ENCODE measurements around the gene TEX51.

Gene TEX51

GRCh38 chr2:126907671-126908070, 9.0 kb downstream of the TEX51 start:
- ChIA-PET POLR2A (no interaction called here), CTCF (no interaction called here)
- Histone ChIP-seq H3K4me1 (ENCODE audit: control insufficient read depth, insufficient read depth, low read length) (no peaks in the 10 kb centered on the region), H3K9me3 (ENCODE audit: control insufficient read depth, insufficient read depth, low read depth, low read length) (no peaks in the 10 kb centered on the region), H3K27ac (ENCODE audit: extremely low read depth, low read depth, low read length) (no peak overlapping the region), H3K36me3 (ENCODE audit: control insufficient read depth in 2 of 2, insufficient read depth in 1 of 2, low read length in 2 of 2) (no peaks in the 10 kb centered on the region), H3K4me3 (ENCODE audit: low read depth, low read length) (no peak overlapping the region)
- TF ChIP-seq ATF2 (tag by site-specific recombination; IDR thresholded peaks at IDR 0.05; ENCODE audit: low read depth) (no peak), ZNF561 (tag by site-specific recombination; IDR thresholded peaks at IDR 0.05; ENCODE audit: borderline replicate concordance) (no peak), ZNF112 (tag by site-specific recombination; IDR thresholded peaks at IDR 0.05) (no peak), PRDM6 (tag by site-specific recombination; IDR thresholded peaks at IDR 0.05) (no peak), ZIC2 (tag by site-specific recombination; IDR thresholded peaks at IDR 0.05) (no peak), ZNF266 (tag by site-specific recombination; IDR thresholded peaks at IDR 0.05; ENCODE audit: low read depth) (no peak), ZNF221 (tag by site-specific recombination; IDR thresholded peaks at IDR 0.05; ENCODE audit: borderline replicate concordance) (no peak), ZNF140 (tag by site-specific recombination; IDR thresholded peaks at IDR 0.05) (no peak), SCRT2 (tag by site-specific recombination; IDR thresholded peaks at IDR 0.05) (no peak), ZNF175 (tag by site-specific recombination; IDR thresholded peaks at IDR 0.05) (no peak), ZNF169 (tag by site-specific recombination; IDR thresholded peaks at IDR 0.05) (no peak), ZBTB21 (tag by site-specific recombination; IDR thresholded peaks at IDR 0.05) (no peak), ZNF19 (tag by site-specific recombination; IDR thresholded peaks at IDR 0.05; ENCODE audit: low read depth) (no peak), KLF7 (tag by site-specific recombination; IDR thresholded peaks at IDR 0.05; ENCODE audit: borderline replicate concordance) (no peak), ZNF776 (tag by site-specific recombination; IDR thresholded peaks at IDR 0.05; ENCODE audit: borderline replicate concordance) (no peak), ZSCAN5A (tag by site-specific recombination; IDR thresholded peaks at IDR 0.05) (no peak), HIC1 (tag by site-specific recombination; IDR thresholded peaks at IDR 0.05) (no peak), ZNF10 (tag by site-specific recombination; IDR thresholded peaks at IDR 0.05) (no peak)

- H3K27ac ChIP-seq (ENCODE audit: extremely low read depth, low read depth, low read length), result no peak overlapping the region
- no peaks in the 10 kb centered on the region for H3K36me3 ChIP-seq (ENCODE audit: control insufficient read depth in 2 of 2, insufficient read depth in 1 of 2, low read length in 2 of 2)
- ChIA-PET CTCF (no interaction called here), POLR2A (no interaction called here)
- H3K4me3 ChIP-seq (ENCODE audit: low read depth, low read length), result no peak overlapping the region
- no peak for TF ChIP-seq GLI2 (tag by site-specific recombination; IDR thresholded peaks at IDR 0.05; ENCODE audit: borderline replicate concordance, low read depth)
- TF ChIP-seq ZNF639 (tag by site-specific recombination; IDR thresholded peaks at IDR 0.05), result no peak
- TF ChIP-seq ZNF571 (tag by site-specific recombination; IDR thresholded peaks at IDR 0.05), result no peak
- TF ChIP-seq ZNF768 (tag by site-specific recombination; IDR thresholded peaks at IDR 0.05), result no peak
- H3K9me3 ChIP-seq (ENCODE audit: control insufficient read depth, insufficient read depth, low read depth, low read length), result no peaks in the 10 kb centered on the region
- no peaks in the 10 kb centered on the region for H3K4me1 ChIP-seq (ENCODE audit: control insufficient read depth, insufficient read depth, low read length)
Observed at GRCh38 chr2:126908721-126909177, 10.1 kb downstream of the TEX51 start.

Data from HEK293 (cell line).